Measurements from ENCODE around the gene RAF1. TPM values are rescaled to one million over a fixed set of nuclear protein-coding genes. Genes with fewer than 3 reads are reported as not detected.

RAF1 gene
- total RNA-seq, 4 donors from 2014 or later, result 106 to 136 (median 121) TPM

DNA sequence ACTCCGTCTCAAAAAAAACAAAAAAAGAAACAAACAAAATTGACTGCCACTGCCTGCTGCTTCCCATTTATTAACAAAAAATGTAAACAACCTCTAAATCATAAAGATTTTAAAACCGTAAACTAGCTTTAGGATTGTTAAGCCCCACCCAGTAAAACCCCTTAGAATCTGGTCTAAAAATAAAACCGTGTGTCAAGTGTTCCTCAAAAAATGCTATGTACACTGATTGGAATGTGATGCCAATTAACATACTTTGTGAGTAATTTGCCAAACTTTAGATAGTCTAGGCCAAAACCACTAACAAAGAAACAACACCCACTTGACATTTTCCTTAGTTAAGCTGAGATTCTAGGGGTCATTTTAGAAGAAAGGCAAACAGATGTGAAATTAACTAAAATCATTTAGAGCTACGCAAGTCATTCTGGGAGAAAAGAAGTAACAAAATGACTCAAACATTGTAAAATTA lies 5.3 kb downstream of the RAF1 start:
- H3K4me3 ChIP-seq, result no peak overlapping the region
- H3K9me3 ChIP-seq, result no peaks in the 10 kb centered on the region
- peak overlapping the region; percentile 21 to 98 (median 46) for H3K27ac ChIP-seq
- H3K36me3 ChIP-seq, result no peaks in the 10 kb centered on the region
- H3K4me1 ChIP-seq, result peaks cover 3 to 82% (median 47%) of the 10 kb centered on the region in 4 donors
- TF ChIP-seq, protein P1, sequence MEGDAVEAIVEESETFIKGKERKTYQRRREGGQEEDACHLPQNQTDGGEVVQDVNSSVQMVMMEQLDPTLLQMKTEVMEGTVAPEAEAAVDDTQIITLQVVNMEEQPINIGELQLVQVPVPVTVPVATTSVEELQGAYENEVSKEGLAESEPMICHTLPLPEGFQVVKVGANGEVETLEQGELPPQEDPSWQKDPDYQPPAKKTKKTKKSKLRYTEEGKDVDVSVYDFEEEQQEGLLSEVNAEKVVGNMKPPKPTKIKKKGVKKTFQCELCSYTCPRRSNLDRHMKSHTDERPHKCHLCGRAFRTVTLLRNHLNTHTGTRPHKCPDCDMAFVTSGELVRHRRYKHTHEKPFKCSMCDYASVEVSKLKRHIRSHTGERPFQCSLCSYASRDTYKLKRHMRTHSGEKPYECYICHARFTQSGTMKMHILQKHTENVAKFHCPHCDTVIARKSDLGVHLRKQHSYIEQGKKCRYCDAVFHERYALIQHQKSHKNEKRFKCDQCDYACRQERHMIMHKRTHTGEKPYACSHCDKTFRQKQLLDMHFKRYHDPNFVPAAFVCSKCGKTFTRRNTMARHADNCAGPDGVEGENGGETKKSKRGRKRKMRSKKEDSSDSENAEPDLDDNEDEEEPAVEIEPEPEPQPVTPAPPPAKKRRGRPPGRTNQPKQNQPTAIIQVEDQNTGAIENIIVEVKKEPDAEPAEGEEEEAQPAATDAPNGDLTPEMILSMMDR (IDR thresholded peaks at IDR 0.05), result no peak
- TF ChIP-seq EP300 (IDR thresholded peaks at IDR 0.05), result no peak
- TF ChIP-seq POLR2A (IDR thresholded peaks at IDR 0.05), result no peak
- no peaks in the 10 kb centered on the region for H3K27me3 ChIP-seq
- 21% methylated on average over 4 of the region's 4 CpGs for WGBS, 2 donors
- no peak for DNase-seq (ENCODE audit: low spot score in 2 of 2)

DNA sequence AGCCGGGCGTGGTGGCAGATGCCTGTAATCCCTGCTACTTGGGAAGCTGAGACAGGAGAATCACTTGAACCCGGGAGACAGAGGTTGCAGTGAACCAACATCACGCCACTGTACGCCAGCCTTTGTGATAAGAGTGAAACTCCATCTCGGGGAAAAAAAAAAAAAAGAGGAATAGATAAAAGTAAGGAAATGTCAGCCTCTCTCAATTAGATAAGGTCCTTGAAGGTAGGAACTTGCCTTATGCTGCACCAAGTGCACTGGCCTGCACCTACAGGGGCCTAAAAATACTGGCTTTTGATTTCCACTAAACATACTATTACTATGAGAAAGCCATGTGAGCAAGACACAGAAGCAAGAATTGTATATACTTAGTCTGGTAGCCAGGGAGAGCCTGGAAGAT lies 7.1 kb downstream of the RAF1 start:
- peak overlapping the region in 1 of 4 donors; percentile 98 for H3K27ac ChIP-seq
- no peaks in the 10 kb centered on the region for H3K36me3 ChIP-seq
- WGBS, 2 donors, result 91 to 94% methylated on average over 6 of the region's 6 CpGs
- TF ChIP-seq, protein P1 (IDR thresholded peaks at IDR 0.05), result no peak
- TF ChIP-seq EP300 (IDR thresholded peaks at IDR 0.05) (no peak), POLR2A (IDR thresholded peaks at IDR 0.05) (no peak)
- no peaks in the 10 kb centered on the region for H3K9me3 ChIP-seq
- no peak overlapping the region for H3K4me3 ChIP-seq
- H3K27me3 ChIP-seq, result no peaks in the 10 kb centered on the region
- no peak for DNase-seq (ENCODE audit: low spot score in 2 of 2)
- H3K4me1 ChIP-seq, result peaks cover 3 to 89% (median 50%) of the 10 kb centered on the region in 4 donors

DNA sequence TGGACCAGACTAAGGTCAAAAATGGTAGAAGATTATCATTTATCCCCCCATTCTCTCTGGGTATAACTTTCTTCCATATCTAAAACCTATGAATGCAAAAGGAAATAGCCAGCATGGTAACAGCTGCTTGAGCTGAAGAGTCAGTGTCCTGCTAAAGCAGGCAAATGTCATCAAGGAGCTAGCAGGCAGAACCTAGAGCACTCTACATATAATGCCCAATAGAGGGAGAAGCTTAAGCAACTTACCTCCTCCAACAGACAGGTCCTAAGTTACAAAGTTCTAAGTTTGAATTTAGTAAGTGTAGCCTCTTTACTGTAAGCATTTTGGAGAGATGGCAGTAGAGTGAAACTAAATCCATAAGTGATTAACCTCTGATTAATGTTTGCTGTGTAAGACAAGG lies 7.7 kb downstream of the RAF1 start:
- no peak for DNase-seq (ENCODE audit: low spot score in 2 of 2)
- no peaks in the 10 kb centered on the region for H3K9me3 ChIP-seq
- H3K4me3 ChIP-seq, result no peak overlapping the region
- TF ChIP-seq, protein P1 (IDR thresholded peaks at IDR 0.05), result no peak
- TF ChIP-seq EP300 (IDR thresholded peaks at IDR 0.05) (no peak), POLR2A (IDR thresholded peaks at IDR 0.05) (no peak)
- H3K27me3 ChIP-seq, result no peaks in the 10 kb centered on the region
- no peaks in the 10 kb centered on the region for H3K36me3 ChIP-seq
- peaks cover 0 to 89% (median 43%) of the 10 kb centered on the region in 4 donors for H3K4me1 ChIP-seq
- H3K27ac ChIP-seq, result no peak overlapping the region

DNA sequence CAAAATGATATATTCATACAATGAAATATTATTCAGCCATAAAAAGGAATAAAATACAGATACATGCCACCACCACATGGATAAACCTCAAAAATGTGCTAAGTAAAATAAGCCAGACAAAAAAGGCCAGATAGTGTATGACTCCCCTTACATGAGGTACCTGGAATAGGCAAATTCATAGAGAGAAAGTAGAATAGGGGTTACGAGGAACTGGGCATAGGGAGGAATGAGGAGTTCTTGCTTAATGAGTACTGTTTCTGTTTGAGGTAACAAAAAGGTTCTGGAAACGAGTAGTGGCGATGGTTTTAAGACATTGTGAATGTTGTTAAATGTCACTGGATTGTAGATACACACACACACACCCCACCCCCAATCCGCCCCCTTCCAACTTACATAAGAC lies 8.2 kb downstream of the RAF1 start:
- Histone ChIP-seq H3K36me3 (no peaks in the 10 kb centered on the region), H3K27ac (no peak overlapping the region), H3K4me3 (no peak overlapping the region), H3K9me3 (no peaks in the 10 kb centered on the region), H3K4me1 (peaks cover 0 to 89% (median 43%) of the 10 kb centered on the region in 4 donors), H3K27me3 (no peaks in the 10 kb centered on the region)
- DNase-seq (ENCODE audit: low spot score in 2 of 2), result no peak
- 61 to 66% methylated on average over 4 of the region's 4 CpGs for WGBS, 2 donors
- TF ChIP-seq POLR2A (IDR thresholded peaks at IDR 0.05) (no peak), EP300 (IDR thresholded peaks at IDR 0.05) (no peak)
- TF ChIP-seq, protein P1 (IDR thresholded peaks at IDR 0.05), result no peak

DNA sequence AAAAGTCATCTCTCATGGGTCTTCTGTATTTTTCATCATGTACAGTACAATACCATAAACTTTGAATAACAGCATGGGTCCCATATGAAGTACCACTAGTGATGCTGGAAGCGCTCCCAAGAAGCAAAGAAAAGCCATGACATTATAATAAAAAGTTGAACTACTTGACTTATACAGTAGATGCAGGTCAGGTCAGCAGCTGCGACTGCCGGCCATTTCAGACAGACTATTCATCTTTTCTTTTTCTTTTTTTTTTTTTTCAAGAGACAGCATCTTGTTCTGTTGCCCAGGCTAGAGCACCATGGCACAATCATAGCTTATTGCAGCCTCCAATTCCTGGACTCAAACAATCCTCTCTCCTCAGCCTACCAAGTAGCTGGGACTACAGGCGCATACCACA lies 10.2 kb downstream of the RAF1 start:
- Histone ChIP-seq H3K4me3 (no peak overlapping the region), H3K9me3 (no peaks in the 10 kb centered on the region), H3K36me3 (no peaks in the 10 kb centered on the region), H3K27ac (peak overlapping the region in 1 of 4 donors; percentile 48), H3K27me3 (no peaks in the 10 kb centered on the region), H3K4me1 (peaks cover 0 to 86% (median 36%) of the 10 kb centered on the region in 4 donors)
- DNase-seq (ENCODE audit: low spot score in 2 of 2), result no peak
- TF ChIP-seq EP300 (IDR thresholded peaks at IDR 0.05) (no peak), POLR2A (IDR thresholded peaks at IDR 0.05) (no peak)
- TF ChIP-seq, protein P1 (IDR thresholded peaks at IDR 0.05), result no peak
- 31% methylated on average over 4 of the region's 4 CpGs for WGBS, 2 donors

Data from tibial nerve (tissue), 4 donors.